K562 (cell line): ENCODE data around the gene CCT5. TPM values are rescaled to one million over a fixed set of nuclear protein-coding genes. Genes with fewer than 3 reads are reported as not detected.

Source experiments
- ATAC-seq: fragments of 200-7000 bp; cut with Tn5 transposase; 3 replicates; pipeline ENCODE4 v1.9.1; 2020; ENCODE audit warnings: moderate library complexity
- BruUV-seq: library from RNA; stranded (reverse); fragments of 400-500 nt; replicated peaks from 2 replicates; lab custom pipeline; 2021; lab: Mats Ljungman, UMichigan
- CTCF ChIA-PET: fragments of 300-600 bp; formaldehyde crosslinking; extraction: SDS; loops from one replicate; lab custom pipeline; 2021; ENCODE audit warnings: low intra/inter-chr PET ratio; lab: Yijun Ruan, JAX
- POLR2A ChIA-PET: fragments of 300-600, 350-650 bp; sonication (Branson Sonifier 250); formaldehyde crosslinking; extraction: SDS; loops from one replicate; lab custom pipeline; 2021; ENCODE audit warnings: antibody characterized with exemption, inconsistent platforms; lab: Yijun Ruan, JAX
- DNase-seq, 4 experiments: peaks; one replicate each; pipeline versions ENCODE4 v3.0.0 to v3.0.0-alpha.2; 2011 to 2018; ENCODE audit warnings: low spot score in 3 of 4, mixed read lengths in 3 of 4; ENCODE audit errors: extremely low read depth in 1 of 4
- FAIRE-seq: peaks from 2 replicates; lab custom pipeline; 2011; peaks lifted over from hg19 to GRCh38; lab: Jason Lieb, UNC
- H2AFZ ChIP-seq: 2 replicates; pipeline ENCODE4 v1.6.0; 2011; ENCODE audit warnings: low read depth, low read length, control low read depth, inconsistent platforms
- H3K27ac ChIP-seq: fragments of 200-600 bp; 3 replicates; pipeline ENCODE4 v1.8.0; 2011; ENCODE audit warnings: low read depth, mild to moderate bottlenecking, control low read depth, inconsistent platforms, low read length, moderate library complexity, mixed read lengths; ENCODE audit errors: extremely low read depth
- H3K27me3 ChIP-seq, 2 experiments: fragments of 300-600 bp in 1 of 2; 2 replicates in 1 of 2; 3 replicates in 1 of 2; pipeline versions ENCODE4 v1.6.0 to v1.8.0; 2011; ENCODE audit warnings: inconsistent platforms in 2 of 2, low read length in 2 of 2, mild to moderate bottlenecking in 1 of 2, mixed read lengths in 1 of 2, moderate library complexity in 1 of 2; ENCODE audit not compliant: control insufficient read depth in 2 of 2, insufficient read depth in 2 of 2
- H3K36me3 ChIP-seq: fragments of 300-600 bp; 3 replicates; pipeline ENCODE4 v1.8.0; 2011; ENCODE audit warnings: mild to moderate bottlenecking, low read length, inconsistent platforms; ENCODE audit not compliant: control insufficient read depth, insufficient read depth
- H3K4me1 ChIP-seq, 2 experiments: fragments of 200-600 bp in 1 of 2; replicated peaks in 1 of 2; 2 replicates in 1 of 2; 3 replicates in 1 of 2; pipeline versions ENCODE4 v1.5.1 to v1.8.0; 2011; ENCODE audit warnings: inconsistent platforms in 2 of 2, low read length in 2 of 2, mild to moderate bottlenecking in 1 of 2, mixed read lengths in 1 of 2, moderate library complexity in 1 of 2; ENCODE audit not compliant: control insufficient read depth in 2 of 2, insufficient read depth in 2 of 2
- H3K4me2 ChIP-seq: 2 replicates; pipeline ENCODE4 v1.6.1; 2011; ENCODE audit warnings: low read length, control low read depth, inconsistent platforms, mixed read lengths; ENCODE audit not compliant: insufficient read depth
- H3K4me3 ChIP-seq: fragments of 200-600 bp; sonication (generic), shearing (Covaris generic); 2 replicates; pipeline ENCODE4 v1.5.1; 2016; ENCODE audit warnings: control low read depth, inconsistent platforms
- H3K79me2 ChIP-seq: fragments of 200-600 bp; 3 replicates; pipeline ENCODE4 v1.8.0; 2011; ENCODE audit warnings: low read length, inconsistent platforms; ENCODE audit not compliant: control insufficient read depth, insufficient read depth
- H3K9ac ChIP-seq, 2 experiments: 2 replicates each; pipeline versions ENCODE4 v1.6.0 to v1.6.1; 2011; ENCODE audit warnings: low read depth in 2 of 2, low read length in 2 of 2, control low read depth in 1 of 2, inconsistent platforms in 1 of 2, mild to moderate bottlenecking in 1 of 2, mixed read lengths in 1 of 2; ENCODE audit not compliant: insufficient read depth in 1 of 2
- H3K9me1 ChIP-seq: one replicate; pipeline ENCODE4 v1.6.0; 2011; ENCODE audit warnings: inconsistent platforms, mild to moderate bottlenecking, low read length, moderate library complexity; ENCODE audit not compliant: control insufficient read depth, insufficient read depth
- H3K9me3 ChIP-seq: replicated peaks from 2 replicates; pipeline ENCODE4 v1.5.1; 2011; ENCODE audit warnings: low read depth, low read length, inconsistent platforms; ENCODE audit not compliant: control insufficient read depth, insufficient read depth
- H4K20me1 ChIP-seq: replicated peaks from 2 replicates; pipeline ENCODE4 v1.6.1; 2011; ENCODE audit warnings: low read length, inconsistent platforms, mixed read lengths; ENCODE audit not compliant: control insufficient read depth, insufficient read depth
- BCL6 ChIP-seq: fragments of 250-450 bp; sonication (Bioruptor Pico); IDR thresholded peaks from 2 replicates; pipeline ENCODE4 v1.4.0; 2020
- DMBX1 ChIP-seq: fragments of 250-450 bp; sonication (Bioruptor Pico); IDR thresholded peaks from 2 replicates; pipeline ENCODE4 v1.8.0; 2022; ENCODE audit warnings: inconsistent platforms, mild to moderate bottlenecking, moderate library complexity, borderline replicate concordance
- FOXJ2 ChIP-seq: fragments of 200-800 bp; sonication (Bioruptor generic); IDR thresholded peaks from 2 replicates; pipeline ENCODE4 v1.6.1; 2016; ENCODE audit warnings: missing genetic modification characterization, missing compliant biosample characterization
- FOXK1 ChIP-seq: sonication (generic); formaldehyde crosslinking; IDR thresholded peaks from 2 replicates; pipeline ENCODE4 v1.8.0; 2022; ENCODE audit warnings: missing genetic modification reagents, mild to moderate bottlenecking, borderline replicate concordance
- RB1 ChIP-seq: fragments of 450-650 bp; IDR thresholded peaks from 2 replicates; pipeline ENCODE4 v1.6.1; 2017; ENCODE audit warnings: low read depth, mild to moderate bottlenecking
- SIN3B ChIP-seq: fragments of 450-650 bp; IDR thresholded peaks from 2 replicates; pipeline ENCODE4 v1.6.1; 2017; ENCODE audit warnings: low read depth, mild to moderate bottlenecking, moderate library complexity
- ZNF224 ChIP-seq: sonication (generic); formaldehyde crosslinking; IDR thresholded peaks from 2 replicates; pipeline ENCODE4 v1.8.0; 2022; ENCODE audit warnings: mild to moderate bottlenecking, missing genetic modification reagents
- WGBS: fragments of 100-300 bp; shearing (Covaris generic); methylation state at CpG from one replicate; pipeline ENCODE4 v1.1.6; 2016; ENCODE audit warnings: low coverage, mixed read lengths; ENCODE audit not compliant: insufficient coverage; ENCODE audit errors: missing lambda C conversion rate; 5-methylcytosine and 5-hydroxymethylcytosine counted together
- in situ Hi-C: fragments of 300-500 bp; cut with MboI; formaldehyde crosslinking; loops from 4 replicates; pipeline ENCODE4 v1.15.0; 2018; ENCODE audit warnings: inconsistent platforms, mixed read lengths
- intact Hi-C: fragments of 100-400 bp; cut with micrococcal nuclease; formaldehyde crosslinking; loops from 2 replicates; pipeline ENCODE4 v1.14.2; 2022
- polyA plus RNA-seq, 8 experiments: library from polyadenylated mRNA; depleted of rRNA in 4 of 8; stranded (reverse) in 5 of 8; unstranded in 3 of 8; fragments of >200 nt; fragmentation: Nextera tagmentation in 2 of 8; fragmentation: Illumina TruSeq in 1 of 8; extraction: Ambion mirVana in 2 of 8; extraction: Trizol in 1 of 8; gene quantifications; 2 replicates each; pipeline versions ENCODE4 v1.2.1 to v1.2.3, GENCODE V29; 2011 to 2014; ENCODE audit warnings: inconsistent platforms in 1 of 8, missing spikeins in 1 of 8
- total RNA-seq, 7 experiments: library from RNA; depleted of rRNA in 6 of 7; stranded (reverse); fragments of >200 nt in 6 of 7; fragmentation: Illumina TruSeq in 2 of 7; extraction: Trizol in 2 of 7; gene quantifications; 2 replicates each; pipeline versions ENCODE4 v1.2.1 to v1.2.3, GENCODE V29; 2011 to 2021; ENCODE audit warnings: low replicate concordance in 1 of 7
- TF ChIP-seq, protein P1 (sequence below), 2 experiments: IDR thresholded peaks; 2 replicates each; pipeline ENCODE4 v1.6.1; 2011; ENCODE audit warnings: borderline replicate concordance in 1 of 2, control low read depth in 1 of 2, low read depth in 1 of 2, low read length in 1 of 2, mild to moderate bottlenecking in 1 of 2, mixed read lengths in 1 of 2, moderate library complexity in 1 of 2; ENCODE audit not compliant: insufficient read depth in 1 of 2, insufficient read length in 1 of 2, poor library complexity in 1 of 2, severe bottlenecking in 1 of 2; ENCODE audit errors: extremely low read depth in 1 of 2
- TF ChIP-seq, protein P2 (sequence below): IDR thresholded peaks from 2 replicates; pipeline ENCODE4 v1.6.1; 2014; ENCODE audit warnings: antibody characterized with exemption
- TF ChIP-seq, protein P3 (sequence below): fragments of 450-650 bp; IDR thresholded peaks from 2 replicates; pipeline ENCODE4 v1.6.1; 2016; ENCODE audit warnings: borderline replicate concordance
- TF ChIP-seq, protein P4 (sequence below), 2 experiments: IDR thresholded peaks in 1 of 2; conservative IDR thresholded peaks in 1 of 2; 2 replicates each; pipeline ENCODE4 v1.6.1; 2016; ENCODE audit warnings: low read depth in 2 of 2, mild to moderate bottlenecking in 1 of 2, missing compliant biosample characterization in 1 of 2, missing genetic modification characterization in 1 of 2, moderate library complexity in 1 of 2

CCT5 gene
- total and polyA plus RNA-seq, 9 of the 15 experiments (the other 6 are each of a cell fraction or from before 2014, with no cell fraction given) = 782 to 1,606 (median 1,153) TPM

DNA sequence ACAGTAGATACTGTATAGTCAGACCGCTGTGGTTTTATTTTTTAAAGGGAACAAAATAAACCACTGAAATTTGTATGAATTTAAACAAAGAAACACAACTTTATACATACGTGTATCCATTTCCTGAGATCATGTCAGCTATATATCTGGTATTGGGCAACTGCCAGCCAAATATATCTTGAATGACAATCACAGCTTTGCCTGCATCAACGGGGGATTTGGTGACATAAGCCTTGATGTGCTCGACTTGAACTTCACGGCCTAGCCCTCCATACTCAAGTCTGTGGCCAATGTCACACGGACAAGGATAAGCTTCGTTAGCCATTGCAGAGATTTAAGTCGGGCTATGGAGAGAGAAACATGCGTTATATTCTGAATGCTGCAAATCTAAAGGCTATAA is 40.4 kb downstream of the CCT5 start:
- ChIA-PET POLR2A (interaction anchor here (0.8 kb wide), 1 partner anchor 19 kb away, joined by 3 read pairs; no protein-coding TSS in a partner anchor), CTCF (no interaction called here)
- Histone ChIP-seq H3K9ac (no peak overlapping the region), H3K79me2 (peaks cover 56% of the 10 kb centered on the region), H3K9me3 (peaks cover under 1% of the 10 kb centered on the region; the same call in 1 of the 2 replicates), H3K27me3 (no peaks in the 10 kb centered on the region), H3K4me3 (no peak overlapping the region), H3K4me2 (no peak overlapping the region), H3K9me1 (no peaks in the 10 kb centered on the region), H3K27ac (no peak overlapping the region), H3K4me1 (peaks cover 45 to 46% of the 10 kb centered on the region in 2 experiments), H2AFZ (no peak overlapping the region), H4K20me1 (no peaks in the 10 kb centered on the region), H3K36me3 (peaks cover 78% of the 10 kb centered on the region)
- FAIRE-seq = no peak
- WGBS = 78% methylated on average over 9 of the region's 9 CpGs
- no TSS peak for BruUV-seq
- ATAC-seq = no peak
- DNase-seq = no peak
- intact Hi-C loops = loop anchor here (5.0 kb wide), 1 partner anchor 62 kb away; the partner anchor contains the start of gene MARCHF6
- in situ Hi-C loops = no loop called here
- TF ChIP-seq, protein P1, sequence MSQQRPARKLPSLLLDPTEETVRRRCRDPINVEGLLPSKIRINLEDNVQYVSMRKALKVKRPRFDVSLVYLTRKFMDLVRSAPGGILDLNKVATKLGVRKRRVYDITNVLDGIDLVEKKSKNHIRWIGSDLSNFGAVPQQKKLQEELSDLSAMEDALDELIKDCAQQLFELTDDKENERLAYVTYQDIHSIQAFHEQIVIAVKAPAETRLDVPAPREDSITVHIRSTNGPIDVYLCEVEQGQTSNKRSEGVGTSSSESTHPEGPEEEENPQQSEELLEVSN (IDR thresholded peaks at IDR 0.05; ENCODE audit: borderline replicate concordance in 1 of 2, extremely low read depth in 1 of 2, insufficient read depth in 1 of 2, insufficient read length in 1 of 2, low read depth in 1 of 2, low read length in 1 of 2, poor library complexity in 1 of 2, severe bottlenecking in 1 of 2) = no peak
- TF ChIP-seq RB1 (no peak), FOXK1 (no peak), SIN3B (no peak), BCL6 (CRISPR knock-in tag) (no peak), FOXJ2 (tag) (no peak), ZNF224 (CRISPR knock-in tag) (no peak), DMBX1 (CRISPR knock-in tag) (no peak)
- TF ChIP-seq, protein P2, sequence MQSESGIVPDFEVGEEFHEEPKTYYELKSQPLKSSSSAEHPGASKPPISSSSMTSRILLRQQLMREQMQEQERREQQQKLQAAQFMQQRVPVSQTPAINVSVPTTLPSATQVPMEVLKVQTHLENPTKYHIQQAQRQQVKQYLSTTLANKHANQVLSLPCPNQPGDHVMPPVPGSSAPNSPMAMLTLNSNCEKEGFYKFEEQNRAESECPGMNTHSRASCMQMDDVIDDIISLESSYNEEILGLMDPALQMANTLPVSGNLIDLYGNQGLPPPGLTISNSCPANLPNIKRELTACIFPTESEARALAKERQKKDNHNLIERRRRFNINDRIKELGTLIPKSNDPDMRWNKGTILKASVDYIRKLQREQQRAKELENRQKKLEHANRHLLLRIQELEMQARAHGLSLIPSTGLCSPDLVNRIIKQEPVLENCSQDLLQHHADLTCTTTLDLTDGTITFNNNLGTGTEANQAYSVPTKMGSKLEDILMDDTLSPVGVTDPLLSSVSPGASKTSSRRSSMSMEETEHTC = no peak
- TF ChIP-seq, protein P3, sequence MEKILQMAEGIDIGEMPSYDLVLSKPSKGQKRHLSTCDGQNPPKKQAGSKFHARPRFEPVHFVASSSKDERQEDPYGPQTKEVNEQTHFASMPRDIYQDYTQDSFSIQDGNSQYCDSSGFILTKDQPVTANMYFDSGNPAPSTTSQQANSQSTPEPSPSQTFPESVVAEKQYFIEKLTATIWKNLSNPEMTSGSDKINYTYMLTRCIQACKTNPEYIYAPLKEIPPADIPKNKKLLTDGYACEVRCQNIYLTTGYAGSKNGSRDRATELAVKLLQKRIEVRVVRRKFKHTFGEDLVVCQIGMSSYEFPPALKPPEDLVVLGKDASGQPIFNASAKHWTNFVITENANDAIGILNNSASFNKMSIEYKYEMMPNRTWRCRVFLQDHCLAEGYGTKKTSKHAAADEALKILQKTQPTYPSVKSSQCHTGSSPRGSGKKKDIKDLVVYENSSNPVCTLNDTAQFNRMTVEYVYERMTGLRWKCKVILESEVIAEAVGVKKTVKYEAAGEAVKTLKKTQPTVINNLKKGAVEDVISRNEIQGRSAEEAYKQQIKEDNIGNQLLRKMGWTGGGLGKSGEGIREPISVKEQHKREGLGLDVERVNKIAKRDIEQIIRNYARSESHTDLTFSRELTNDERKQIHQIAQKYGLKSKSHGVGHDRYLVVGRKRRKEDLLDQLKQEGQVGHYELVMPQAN = no peak
- TF ChIP-seq, protein P4, sequence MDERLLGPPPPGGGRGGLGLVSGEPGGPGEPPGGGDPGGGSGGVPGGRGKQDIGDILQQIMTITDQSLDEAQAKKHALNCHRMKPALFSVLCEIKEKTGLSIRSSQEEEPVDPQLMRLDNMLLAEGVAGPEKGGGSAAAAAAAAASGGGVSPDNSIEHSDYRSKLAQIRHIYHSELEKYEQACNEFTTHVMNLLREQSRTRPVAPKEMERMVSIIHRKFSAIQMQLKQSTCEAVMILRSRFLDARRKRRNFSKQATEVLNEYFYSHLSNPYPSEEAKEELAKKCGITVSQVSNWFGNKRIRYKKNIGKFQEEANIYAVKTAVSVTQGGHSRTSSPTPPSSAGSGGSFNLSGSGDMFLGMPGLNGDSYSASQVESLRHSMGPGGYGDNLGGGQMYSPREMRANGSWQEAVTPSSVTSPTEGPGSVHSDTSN (CRISPR knock-in tag; IDR thresholded peaks at IDR 0.05; ENCODE audit: low read depth) = no peak
- TF ChIP-seq, protein P4 (tag; conservative IDR thresholded peaks at IDR 0.05; ENCODE audit: low read depth) = no peak
